Mesenchymal stem cell (in vitro differentiated cells and primary cell): ENCODE measurements around the gene FARP2.

Source experiments
- DNase-seq: peaks from one replicate; pipeline ENCODE4 v3.0.0-alpha.2; 2013
- H2AFZ ChIP-seq: one replicate; pipeline ENCODE4 v1.6.1; 2013; ENCODE audit warnings: low read depth, mild to moderate bottlenecking, control low read depth, inconsistent platforms, low read length, moderate library complexity
- H2AK5ac ChIP-seq: 2 replicates; pipeline ENCODE4 v1.6.1; 2013; ENCODE audit warnings: low read length, moderate library complexity, mild to moderate bottlenecking, inconsistent platforms; ENCODE audit not compliant: severe bottlenecking
- H2BK120ac ChIP-seq: one replicate; pipeline ENCODE4 v1.6.1; 2013; ENCODE audit warnings: low read depth, mild to moderate bottlenecking, inconsistent platforms, low read length, moderate library complexity
- H2BK12ac ChIP-seq, 2 experiments: one replicate each; pipeline ENCODE4 v1.6.1; 2013; ENCODE audit warnings: inconsistent platforms in 2 of 2, low read length in 2 of 2, mild to moderate bottlenecking in 2 of 2, moderate library complexity in 2 of 2, control low read depth in 1 of 2
- H2BK15ac ChIP-seq: one replicate; pipeline ENCODE4 v1.6.1; 2013; ENCODE audit warnings: mild to moderate bottlenecking, low read depth, inconsistent platforms; ENCODE audit not compliant: poor library complexity, severe bottlenecking
- H2BK5ac ChIP-seq: 2 replicates; pipeline ENCODE4 v1.6.1; 2013; ENCODE audit warnings: low read depth, mild to moderate bottlenecking, low read length, control low read depth, inconsistent platforms; ENCODE audit not compliant: poor library complexity, severe bottlenecking
- H3K14ac ChIP-seq, 2 experiments: one replicate each; pipeline ENCODE4 v1.6.1; 2013; ENCODE audit warnings: inconsistent platforms in 2 of 2, low read length in 2 of 2, control low read depth in 1 of 2, mild to moderate bottlenecking in 1 of 2, moderate library complexity in 1 of 2
- H3K18ac ChIP-seq, 2 experiments: one replicate each; pipeline ENCODE4 v1.6.1; 2013; ENCODE audit warnings: inconsistent platforms in 2 of 2, low read length in 2 of 2, control low read depth in 1 of 2, low read depth in 1 of 2, mild to moderate bottlenecking in 1 of 2
- H3K23ac ChIP-seq, 2 experiments: one replicate each; pipeline ENCODE4 v1.6.1; 2013; ENCODE audit warnings: inconsistent platforms in 2 of 2, low read length in 2 of 2, mild to moderate bottlenecking in 2 of 2, moderate library complexity in 2 of 2, control low read depth in 1 of 2
- H3K27ac ChIP-seq: 2 replicates; pipeline ENCODE4 v1.5.1; 2013; ENCODE audit warnings: mild to moderate bottlenecking, moderate library complexity, low read length, control low read depth, inconsistent platforms; ENCODE audit not compliant: poor library complexity, severe bottlenecking
- H3K27me3 ChIP-seq, 2 experiments: 2 replicates each; pipeline versions ENCODE4 v1.6.1 to v1.7.0; 2013; ENCODE audit warnings: low read length in 2 of 2, mild to moderate bottlenecking in 2 of 2, moderate library complexity in 2 of 2, control low read depth in 1 of 2, inconsistent platforms in 1 of 2; ENCODE audit not compliant: control insufficient read depth in 1 of 2, insufficient read depth in 1 of 2
- H3K36me3 ChIP-seq, 2 experiments: 2 replicates each; pipeline versions ENCODE4 v1.6.1 to v1.7.0; 2013; ENCODE audit warnings: low read length in 2 of 2, control low read depth in 1 of 2, inconsistent platforms in 1 of 2, low read depth in 1 of 2, mild to moderate bottlenecking in 1 of 2; ENCODE audit not compliant: insufficient read depth in 2 of 2, control insufficient read depth in 1 of 2
- H3K4ac ChIP-seq, 2 experiments: one replicate each; pipeline ENCODE4 v1.6.1; 2013; ENCODE audit warnings: inconsistent platforms in 2 of 2, low read length in 2 of 2, mild to moderate bottlenecking in 2 of 2, moderate library complexity in 2 of 2, control low read depth in 1 of 2, low read depth in 1 of 2
- H3K4me1 ChIP-seq: 2 replicates; pipeline ENCODE4 v1.6.1; 2013; ENCODE audit warnings: low read depth, low read length, control low read depth; ENCODE audit not compliant: control insufficient read depth, insufficient read depth
- H3K4me2 ChIP-seq: 2 replicates; pipeline ENCODE4 v1.6.1; 2013; ENCODE audit warnings: low read length, mild to moderate bottlenecking, inconsistent platforms; ENCODE audit not compliant: poor library complexity, severe bottlenecking
- H3K4me3 ChIP-seq, 2 experiments: 2 replicates each; pipeline versions ENCODE4 v1.5.1 to v1.7.0; 2013; ENCODE audit warnings: low read length in 2 of 2, mild to moderate bottlenecking in 2 of 2, control low read depth in 1 of 2, low read depth in 1 of 2; ENCODE audit not compliant: insufficient read depth in 1 of 2
- H3K79me1 ChIP-seq: replicated peaks from 2 replicates; pipeline ENCODE4 v1.6.1; 2013; ENCODE audit warnings: mild to moderate bottlenecking, control low read depth, low read length, inconsistent platforms; ENCODE audit not compliant: poor library complexity, severe bottlenecking
- H3K9ac ChIP-seq: 2 replicates; pipeline ENCODE4 v1.7.0; 2013; ENCODE audit warnings: mild to moderate bottlenecking, low read length, moderate library complexity
- H3K9me3 ChIP-seq: 2 replicates; pipeline ENCODE4 v1.7.0; 2013; ENCODE audit warnings: mild to moderate bottlenecking, low read length; ENCODE audit not compliant: control insufficient read depth
- H4K8ac ChIP-seq: one replicate; pipeline ENCODE4 v1.6.1; 2013; ENCODE audit warnings: inconsistent platforms, mild to moderate bottlenecking, low read length, moderate library complexity
- H4K91ac ChIP-seq: one replicate; pipeline ENCODE4 v1.6.1; 2013; ENCODE audit warnings: mild to moderate bottlenecking, low read length, inconsistent platforms
- WGBS: methylation state at CpG from one replicate; pipeline ENCODE4 v1.1.7; 2013; ENCODE audit warnings: mixed read lengths; 5-methylcytosine and 5-hydroxymethylcytosine counted together

FARP2 gene

DNA sequence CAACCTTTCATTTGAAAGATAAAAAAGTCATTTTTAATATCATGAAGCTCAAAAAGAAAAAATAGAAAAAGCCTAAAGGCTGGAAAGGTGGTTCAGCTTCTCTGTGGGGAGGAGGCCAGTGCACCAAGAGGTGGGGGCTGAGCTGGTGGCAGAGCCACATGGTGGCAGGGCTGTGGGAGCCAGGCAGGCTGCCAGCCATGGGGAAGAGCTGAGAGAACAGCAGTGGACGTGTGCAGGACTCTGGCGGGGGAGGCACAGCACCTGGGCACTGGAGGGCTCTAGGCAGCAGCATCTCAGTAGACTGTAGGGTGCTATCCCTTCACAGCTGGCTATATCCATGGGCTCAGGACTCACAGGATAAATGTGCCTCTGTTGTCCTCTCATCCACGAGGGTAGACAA is 104.5 kb downstream of the FARP2 start:
- Histone ChIP-seq H3K79me1 (no peaks in the 10 kb centered on the region), H3K23ac (no peak overlapping the region), H3K18ac (no peak overlapping the region), H3K27ac (no peak overlapping the region), H3K27me3 (no peaks in the 10 kb centered on the region), H3K9me3 (no peaks in the 10 kb centered on the region), H3K9ac (no peak overlapping the region), H4K8ac (no peak overlapping the region), H4K91ac (no peak overlapping the region), H2BK120ac (no peak overlapping the region), H3K4me3 (no peak overlapping the region), H2BK15ac (no peak overlapping the region), H2AFZ (no peak overlapping the region), H3K4ac (no peak overlapping the region), H2BK5ac (no peak overlapping the region), H2BK12ac (no peak overlapping the region), H2AK5ac (no peak overlapping the region), H3K36me3 (peaks cover 13 to 18% of the 10 kb centered on the region in 2 experiments), H3K4me2 (no peak overlapping the region), H3K14ac (no peak overlapping the region), H3K4me1 (peaks cover 3% of the 10 kb centered on the region)
- 78% methylated on average over 3 of the region's 3 CpGs for WGBS
- no peak for DNase-seq

- no peak overlapping the region for H3K4me2 ChIP-seq
- 93% methylated on average over 15 of the region's 19 CpGs for WGBS
- H3K4me1 ChIP-seq = peaks cover 3% of the 10 kb centered on the region
- no peak overlapping the region for H4K8ac ChIP-seq
- no peak overlapping the region for H3K23ac ChIP-seq
- H2BK12ac ChIP-seq = no peak overlapping the region
- no peak overlapping the region for H3K27ac ChIP-seq
- H3K27me3 ChIP-seq = no peaks in the 10 kb centered on the region
- H3K14ac ChIP-seq = no peak overlapping the region
- H2AFZ ChIP-seq = no peak overlapping the region
- no peak for DNase-seq
- H3K18ac ChIP-seq = no peak overlapping the region
- no peaks in the 10 kb centered on the region for H3K9me3 ChIP-seq
- H3K36me3 ChIP-seq = peaks cover 16 to 18% of the 10 kb centered on the region in 2 experiments
- H3K9ac ChIP-seq = no peak overlapping the region
- H2BK120ac ChIP-seq = no peak overlapping the region
- peak overlapping the region in 1 of 2 experiments; percentile 8 for H3K4me3 ChIP-seq
- no peak overlapping the region for H3K4ac ChIP-seq
- H3K79me1 ChIP-seq = no peaks in the 10 kb centered on the region
- no peak overlapping the region for H2BK15ac ChIP-seq
- H2BK5ac ChIP-seq = no peak overlapping the region
- no peak overlapping the region for H2AK5ac ChIP-seq
- H4K91ac ChIP-seq = no peak overlapping the region
Observed at GRCh38 chr2:241461693-241462677, 105.9 kb downstream of the FARP2 start.

DNA sequence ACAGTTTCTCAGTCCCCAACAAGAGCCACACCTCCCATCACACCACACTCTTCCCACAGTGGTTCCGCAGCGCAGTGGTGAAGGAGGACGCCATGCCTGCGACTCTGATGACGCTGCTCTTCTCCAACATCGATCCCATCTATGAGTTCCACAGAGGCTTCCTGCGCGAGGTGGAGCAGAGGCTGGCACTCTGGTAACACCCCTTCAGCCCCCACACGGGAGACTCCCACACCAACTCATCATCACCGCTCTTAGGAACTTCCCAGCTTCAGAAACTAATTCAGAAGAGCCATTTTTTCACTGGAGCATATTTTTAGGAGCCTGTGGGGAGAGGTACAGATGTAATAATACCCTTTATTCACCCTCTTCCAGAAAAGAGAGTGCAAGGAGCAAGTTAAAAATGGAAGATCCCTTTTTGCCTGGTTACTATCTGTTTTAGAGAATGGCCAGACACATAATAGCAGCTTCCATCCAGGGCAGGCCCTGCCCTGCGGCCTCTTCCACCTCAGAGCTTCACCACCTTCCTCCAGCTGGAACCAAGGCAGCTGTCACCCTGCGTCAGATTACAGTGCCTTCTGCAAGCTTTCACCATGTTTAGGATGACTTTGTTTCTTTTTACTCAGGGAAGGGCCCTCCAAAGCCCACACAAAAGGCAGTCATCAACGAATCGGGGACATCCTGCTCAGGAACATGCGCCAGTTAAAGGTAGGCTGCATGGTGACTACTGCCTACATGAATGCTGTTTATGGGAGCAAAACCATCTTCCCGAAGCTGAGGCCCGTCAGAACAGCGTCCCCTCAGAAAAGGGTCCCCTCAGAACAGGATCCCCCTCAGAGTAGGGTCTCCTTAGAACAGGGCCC is 107.4 kb downstream of the FARP2 start:
- H2BK12ac ChIP-seq = no peak overlapping the region
- H2BK15ac ChIP-seq = no peak overlapping the region
- H3K18ac ChIP-seq = no peak overlapping the region
- no peak overlapping the region for H3K4me3 ChIP-seq
- WGBS = 98% methylated on average over 17 of the region's 18 CpGs
- DNase-seq = no peak
- no peak overlapping the region for H3K4me2 ChIP-seq
- peaks cover 3% of the 10 kb centered on the region for H3K4me1 ChIP-seq
- no peak overlapping the region for H3K9ac ChIP-seq
- no peak overlapping the region for H2BK120ac ChIP-seq
- no peaks in the 10 kb centered on the region for H3K27me3 ChIP-seq
- H3K14ac ChIP-seq = peak overlapping the region in 1 of 2 experiments; percentile 53
- no peak overlapping the region for H2BK5ac ChIP-seq
- no peaks in the 10 kb centered on the region for H3K9me3 ChIP-seq
- no peak overlapping the region for H3K23ac ChIP-seq
- peaks cover 16 to 24% of the 10 kb centered on the region in 2 experiments for H3K36me3 ChIP-seq
- no peaks in the 10 kb centered on the region for H3K79me1 ChIP-seq
- H3K4ac ChIP-seq = no peak overlapping the region
- no peak overlapping the region for H3K27ac ChIP-seq
- no peak overlapping the region for H2AK5ac ChIP-seq
- H4K91ac ChIP-seq = no peak overlapping the region
- H4K8ac ChIP-seq = no peak overlapping the region
- no peak overlapping the region for H2AFZ ChIP-seq

- 72% methylated on average over 9 of the region's 12 CpGs for WGBS
- no peak overlapping the region for H2BK120ac ChIP-seq
- no peak overlapping the region for H2AFZ ChIP-seq
- H3K4me2 ChIP-seq = no peak overlapping the region
- peaks cover 3% of the 10 kb centered on the region for H3K4me1 ChIP-seq
- no peak for DNase-seq
- H2BK15ac ChIP-seq = no peak overlapping the region
- H4K8ac ChIP-seq = no peak overlapping the region
- peaks cover 15 to 21% of the 10 kb centered on the region in 2 experiments for H3K36me3 ChIP-seq
- H3K18ac ChIP-seq = no peak overlapping the region
- H4K91ac ChIP-seq = no peak overlapping the region
- no peaks in the 10 kb centered on the region for H3K79me1 ChIP-seq
- no peak overlapping the region for H3K23ac ChIP-seq
- H3K4ac ChIP-seq = no peak overlapping the region
- H3K4me3 ChIP-seq = no peak overlapping the region
- H3K27me3 ChIP-seq = no peaks in the 10 kb centered on the region
- no peak overlapping the region for H3K14ac ChIP-seq
- no peaks in the 10 kb centered on the region for H3K9me3 ChIP-seq
- no peak overlapping the region for H2BK5ac ChIP-seq
- H2BK12ac ChIP-seq = no peak overlapping the region
- H2AK5ac ChIP-seq = no peak overlapping the region
- no peak overlapping the region for H3K9ac ChIP-seq
- H3K27ac ChIP-seq = no peak overlapping the region
Observed at GRCh38 chr2:241465543-241465942, 109.5 kb downstream of the FARP2 start.
